Omental fat pad (tissue), 4 donors: ENCODE results near the gene S100B. TPM values are rescaled to one million over a fixed set of nuclear protein-coding genes. Genes with fewer than 3 reads are reported as not detected.

Source experiments
- ATAC-seq: fragments of 150-250 bp; one replicate; pipeline ENCODE4 v1.9.1; 2016; ENCODE audit warnings: mild to moderate bottlenecking, moderate library complexity; ENCODE audit not compliant: low FRiP score
- DNase-seq: peaks from one replicate; pipeline ENCODE4 v3.0.0-alpha.2; 2019; ENCODE audit warnings: low spot score
- CTCF ChIP-seq, 3 donors: fragments of 450-650 bp; IDR thresholded peaks; one replicate each; pipeline ENCODE4 v1.5.1; 2016 to 2017; ENCODE audit warnings: antibody characterized with exemption in 3 of 3, mild to moderate bottlenecking in 3 of 3, moderate library complexity in 2 of 3
- total RNA-seq, 4 donors: library from RNA; depleted of rRNA; stranded (reverse); fragments of >200 nt; gene quantifications; one replicate each; pipeline ENCODE4 v1.1.0, GENCODE V29; 2016

S100B gene
- total RNA-seq, 4 donors from 2014 or later: 75.0 to 252 (median 113) TPM

DNA sequence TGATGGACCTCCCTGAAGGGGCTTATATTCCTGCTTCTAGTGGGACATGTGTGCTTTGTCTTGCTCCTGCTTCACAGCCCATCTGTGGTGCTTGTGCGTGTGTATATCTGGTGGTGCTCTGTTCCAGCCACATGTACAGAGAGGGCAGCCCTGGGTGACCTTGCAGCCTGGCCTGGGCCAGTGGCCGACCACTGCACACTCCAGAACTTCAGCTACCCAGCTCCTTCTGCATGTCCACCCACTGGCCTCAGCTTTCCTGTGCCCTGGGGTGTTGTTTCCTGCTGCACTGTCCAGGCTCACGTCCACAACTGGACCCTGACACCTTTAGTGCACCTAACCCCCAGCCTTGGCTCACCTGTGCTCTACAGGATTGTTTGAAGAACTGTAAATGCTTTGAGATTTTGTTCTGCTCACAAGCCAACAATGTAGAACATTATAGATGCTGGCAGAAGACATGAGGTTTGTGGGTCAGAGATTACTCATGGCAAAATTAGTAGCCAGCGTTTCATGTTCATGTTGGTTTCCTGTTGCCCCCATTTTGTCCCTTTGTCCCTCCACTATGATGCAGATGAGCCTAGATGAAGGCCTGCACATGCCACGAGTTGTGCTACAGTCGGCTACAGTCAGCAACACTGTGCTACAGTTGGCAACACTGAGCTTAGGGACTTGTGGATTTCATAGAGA is 5.3 kb upstream of the S100B start:
- TF ChIP-seq CTCF (IDR thresholded peaks at IDR 0.05): no peak
- DNase-seq (no peak), ATAC-seq (no peak)

DNA sequence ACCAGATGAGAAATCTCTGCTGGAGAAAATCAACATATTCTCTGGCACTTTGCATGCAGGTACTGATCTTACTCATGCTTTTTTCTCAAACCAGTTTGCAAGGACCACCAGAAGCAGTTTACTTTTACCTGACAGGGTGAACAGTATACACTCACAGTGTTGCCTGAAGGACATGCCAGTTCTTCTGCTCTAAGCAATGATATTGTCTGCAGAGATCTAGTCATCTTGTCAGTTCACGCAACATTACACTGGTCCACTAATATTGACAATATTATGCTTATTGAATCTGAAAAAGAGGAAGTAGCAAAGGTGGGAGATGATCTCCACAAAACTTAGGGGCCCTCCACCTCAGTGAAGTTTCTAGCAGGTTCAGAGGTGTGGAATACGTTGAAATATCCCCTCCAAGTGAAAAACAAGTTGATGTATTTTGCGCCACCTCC is 3.8 kb upstream of the S100B start:
- DNase-seq (no peak), ATAC-seq (no peak)
- TF ChIP-seq CTCF (IDR thresholded peaks at IDR 0.05): no peak

- no peak for ATAC-seq
- no peak for TF ChIP-seq CTCF (IDR thresholded peaks at IDR 0.05)
- DNase-seq: no peak
Observed at GRCh38 chr21:46607636-46608035, 2.8 kb upstream of the S100B start.

GRCh38 chr21:46606427-46606813 is 1.5 kb upstream of the S100B start:
- TF ChIP-seq CTCF (IDR thresholded peaks at IDR 0.05): no peak
- no peak for DNase-seq
- ATAC-seq: no peak

GRCh38 chr21:46605767-46606426 is 1.0 kb upstream of the S100B start:
- DNase-seq (no peak), ATAC-seq (no peak)
- no peak for TF ChIP-seq CTCF (IDR thresholded peaks at IDR 0.05)

- TF ChIP-seq CTCF (IDR thresholded peaks at IDR 0.05): no peak
- ATAC-seq (no peak), DNase-seq (no peak)
Observed at GRCh38 chr21:46604329-46604974, 430 bp downstream of the S100B start.
